HepG2 (cell line): ENCODE measurements around the gene EIF4G1. TPM values are rescaled to one million over a fixed set of nuclear protein-coding genes. Genes with fewer than 3 reads are reported as not detected.
A peak's percentile ranks its signal among the peaks of the same experiment; 100 is the strongest.

Source experiments
- EEA1 ChIP-seq: sonication (generic); formaldehyde crosslinking; IDR thresholded peaks from 2 replicates; pipeline ENCODE4 v1.5.1; 2020; ENCODE audit warnings: mild to moderate bottlenecking, missing genetic modification reagents, borderline replicate concordance
- FOSL1 ChIP-seq: sonication (generic); formaldehyde crosslinking; IDR thresholded peaks from 2 replicates; pipeline ENCODE4 v1.9.0; 2021; ENCODE audit warnings: missing genetic modification reagents, borderline replicate concordance
- FOXA1 ChIP-seq, 2 experiments: fragments of 450-650 bp in 1 of 2; sonication (generic) in 1 of 2; formaldehyde crosslinking in 1 of 2; IDR thresholded peaks; 2 replicates each; pipeline versions ENCODE4 v1.4.0 to v1.6.1; 2016 to 2020; ENCODE audit warnings: missing genetic modification reagents in 1 of 2
- ISX ChIP-seq: sonication (generic); formaldehyde crosslinking; conservative IDR thresholded peaks from 2 replicates; pipeline ENCODE4 v1.5.0; 2020; ENCODE audit warnings: missing genetic modification reagents
- JUNB ChIP-seq: sonication (generic); formaldehyde crosslinking; IDR thresholded peaks from 2 replicates; pipeline ENCODE4 v1.8.0; 2022; ENCODE audit warnings: missing genetic modification reagents, mild to moderate bottlenecking, borderline replicate concordance
- KAT8 ChIP-seq: IDR thresholded peaks from 2 replicates; pipeline ENCODE4 v1.6.1; 2016; ENCODE audit warnings: missing genetic modification reagents, missing compliant biosample characterization
- PRMT3 ChIP-seq: sonication (generic); formaldehyde crosslinking; IDR thresholded peaks from 2 replicates; pipeline ENCODE4 v1.8.1; 2022; ENCODE audit warnings: low read depth, mild to moderate bottlenecking, moderate library complexity, missing genetic modification reagents, borderline replicate concordance
- SCMH1 ChIP-seq: sonication (generic); formaldehyde crosslinking; IDR thresholded peaks from 2 replicates; pipeline ENCODE4 v1.9.0; 2021; ENCODE audit warnings: missing genetic modification reagents, mild to moderate bottlenecking, borderline replicate concordance
- TFDP2 ChIP-seq: sonication (generic); formaldehyde crosslinking; IDR thresholded peaks from 2 replicates; pipeline ENCODE4 v1.4.0; 2020; ENCODE audit warnings: missing genetic modification reagents
- ZNF446 ChIP-seq: sonication (generic); formaldehyde crosslinking; IDR thresholded peaks from 2 replicates; pipeline ENCODE4 v1.5.0; 2020; ENCODE audit warnings: mild to moderate bottlenecking, missing genetic modification reagents
- ZNF576 ChIP-seq: sonication (generic); formaldehyde crosslinking; IDR thresholded peaks from 2 replicates; pipeline ENCODE4 v1.4.0; 2020; ENCODE audit warnings: mild to moderate bottlenecking, missing genetic modification reagents
- ZNF709 ChIP-seq: sonication (generic); formaldehyde crosslinking; IDR thresholded peaks from 2 replicates; pipeline ENCODE4 v1.5.0; 2020; ENCODE audit warnings: mild to moderate bottlenecking, missing genetic modification reagents
- ZNF766 ChIP-seq: sonication (generic); formaldehyde crosslinking; IDR thresholded peaks from 2 replicates; pipeline ENCODE4 v1.5.0; 2020; ENCODE audit warnings: missing genetic modification reagents, borderline replicate concordance
- ZNF850 ChIP-seq: sonication (generic); formaldehyde crosslinking; conservative IDR thresholded peaks from 2 replicates; pipeline ENCODE4 v1.9.0; 2021; ENCODE audit warnings: mild to moderate bottlenecking, missing genetic modification reagents
- polyA plus RNA-seq, 8 experiments: library from polyadenylated mRNA; depleted of rRNA in 3 of 8; stranded (reverse) in 7 of 8; unstranded in 1 of 8; fragments of >200 nt; fragmentation: Illumina TruSeq in 4 of 8; extraction: Trizol in 4 of 8; gene quantifications; 2 replicates each; pipeline versions ENCODE4 v1.2.1 to v1.2.3, GENCODE V29; 2011 to 2016; ENCODE audit warnings: low read depth in 4 of 8, missing spikeins in 1 of 8, mixed read lengths in 1 of 8; ENCODE audit not compliant: insufficient read depth in 1 of 8
- total RNA-seq, 5 experiments: library from RNA; depleted of rRNA; stranded (reverse); fragments of >200 nt; fragmentation: Illumina TruSeq; extraction: Trizol; gene quantifications; 2 replicates each; pipeline ENCODE4 v1.2.3, GENCODE V29; 2016; ENCODE audit warnings: low read depth in 1 of 5
- TF ChIP-seq, protein P1 (sequence below): sonication (generic); formaldehyde crosslinking; IDR thresholded peaks from 2 replicates; pipeline ENCODE4 v1.4.0; 2020; ENCODE audit warnings: missing genetic modification reagents, borderline replicate concordance
- TF ChIP-seq, protein P2 (sequence below): sonication (generic); formaldehyde crosslinking; IDR thresholded peaks from 2 replicates; pipeline ENCODE4 v1.8.0; 2022; ENCODE audit warnings: mild to moderate bottlenecking, missing genetic modification reagents, moderate library complexity
- TF ChIP-seq, protein P3 (sequence below): sonication (generic); formaldehyde crosslinking; IDR thresholded peaks from 2 replicates; pipeline ENCODE4 v1.4.0; 2020; ENCODE audit warnings: missing genetic modification reagents
- TF ChIP-seq, protein P4 (sequence below): fragments of 450-650 bp; IDR thresholded peaks from 2 replicates; pipeline ENCODE4 v1.6.1; 2017
- TF ChIP-seq, protein P5 (sequence below): sonication (generic); formaldehyde crosslinking; IDR thresholded peaks from 2 replicates; pipeline ENCODE4 v1.5.1; 2020; ENCODE audit warnings: mild to moderate bottlenecking, missing genetic modification reagents, borderline replicate concordance

EIF4G1 gene
- total and polyA plus RNA-seq, 2 of the 13 experiments (the other 11 are each of a cell fraction or from before 2014, with no cell fraction given): 208 to 213 TPM

DNA sequence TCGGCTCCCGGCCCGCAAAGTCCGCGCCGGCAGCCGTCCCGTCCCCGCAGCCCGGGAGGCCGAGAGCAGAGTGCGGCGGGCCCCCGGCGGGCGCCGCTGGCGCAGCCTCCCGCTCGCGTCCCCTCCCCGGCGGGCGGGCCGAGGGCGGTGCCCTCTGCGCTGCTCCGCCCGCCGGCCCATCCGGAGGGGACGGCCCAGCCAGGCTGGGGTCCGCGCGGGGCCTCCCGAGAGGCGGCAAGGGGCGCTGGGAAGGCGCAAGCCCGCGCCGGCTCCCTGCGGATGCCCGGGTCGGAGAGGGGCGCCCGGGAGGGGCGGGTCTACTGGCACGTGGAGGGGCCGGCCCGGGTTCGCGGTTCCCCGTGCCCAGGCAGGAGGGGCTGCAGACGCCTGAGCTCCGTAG is 47.1 kb downstream of the EIF4G1 start, which contains the start of the genes CLCN2 and POLR2H (continued):
- TF ChIP-seq, protein P1, sequence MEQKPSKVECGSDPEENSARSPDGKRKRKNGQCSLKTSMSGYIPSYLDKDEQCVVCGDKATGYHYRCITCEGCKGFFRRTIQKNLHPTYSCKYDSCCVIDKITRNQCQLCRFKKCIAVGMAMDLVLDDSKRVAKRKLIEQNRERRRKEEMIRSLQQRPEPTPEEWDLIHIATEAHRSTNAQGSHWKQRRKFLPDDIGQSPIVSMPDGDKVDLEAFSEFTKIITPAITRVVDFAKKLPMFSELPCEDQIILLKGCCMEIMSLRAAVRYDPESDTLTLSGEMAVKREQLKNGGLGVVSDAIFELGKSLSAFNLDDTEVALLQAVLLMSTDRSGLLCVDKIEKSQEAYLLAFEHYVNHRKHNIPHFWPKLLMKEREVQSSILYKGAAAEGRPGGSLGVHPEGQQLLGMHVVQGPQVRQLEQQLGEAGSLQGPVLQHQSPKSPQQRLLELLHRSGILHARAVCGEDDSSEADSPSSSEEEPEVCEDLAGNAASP (CRISPR knock-in tag): no peak
- TF ChIP-seq EEA1 (no peak), ISX (CRISPR knock-in tag) (no peak), ZNF766 (0 out of 2 replicates have a peak, but pooled peaks have one; percentile 45), ZNF709 (peak; percentile 42; the same call in 1 of the 2 replicates), ZNF576 (CRISPR knock-in tag) (no peak), PRMT3 (CRISPR knock-in tag) (no peak), FOXA1 (IDR thresholded peaks at IDR 0.05) (no peak), FOXA1 (CRISPR knock-in tag; IDR thresholded peaks at IDR 0.05) (no peak), TFDP2 (0 out of 2 replicates have a peak, but pooled peaks have one; percentile 24), ZNF446 (CRISPR knock-in tag) (no peak), SCMH1 (CRISPR knock-in tag) (no peak), KAT8 (CRISPR knock-in tag) (no peak), FOSL1 (CRISPR knock-in tag) (no peak), ZNF850 (CRISPR knock-in tag) (no peak), JUNB (CRISPR knock-in tag) (no peak)
- TF ChIP-seq, protein P2, sequence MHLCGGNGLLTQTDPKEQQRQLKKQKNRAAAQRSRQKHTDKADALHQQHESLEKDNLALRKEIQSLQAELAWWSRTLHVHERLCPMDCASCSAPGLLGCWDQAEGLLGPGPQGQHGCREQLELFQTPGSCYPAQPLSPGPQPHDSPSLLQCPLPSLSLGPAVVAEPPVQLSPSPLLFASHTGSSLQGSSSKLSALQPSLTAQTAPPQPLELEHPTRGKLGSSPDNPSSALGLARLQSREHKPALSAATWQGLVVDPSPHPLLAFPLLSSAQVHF (CRISPR knock-in tag): no peak; the same call in 1 of the 2 replicates
- TF ChIP-seq, protein P3, sequence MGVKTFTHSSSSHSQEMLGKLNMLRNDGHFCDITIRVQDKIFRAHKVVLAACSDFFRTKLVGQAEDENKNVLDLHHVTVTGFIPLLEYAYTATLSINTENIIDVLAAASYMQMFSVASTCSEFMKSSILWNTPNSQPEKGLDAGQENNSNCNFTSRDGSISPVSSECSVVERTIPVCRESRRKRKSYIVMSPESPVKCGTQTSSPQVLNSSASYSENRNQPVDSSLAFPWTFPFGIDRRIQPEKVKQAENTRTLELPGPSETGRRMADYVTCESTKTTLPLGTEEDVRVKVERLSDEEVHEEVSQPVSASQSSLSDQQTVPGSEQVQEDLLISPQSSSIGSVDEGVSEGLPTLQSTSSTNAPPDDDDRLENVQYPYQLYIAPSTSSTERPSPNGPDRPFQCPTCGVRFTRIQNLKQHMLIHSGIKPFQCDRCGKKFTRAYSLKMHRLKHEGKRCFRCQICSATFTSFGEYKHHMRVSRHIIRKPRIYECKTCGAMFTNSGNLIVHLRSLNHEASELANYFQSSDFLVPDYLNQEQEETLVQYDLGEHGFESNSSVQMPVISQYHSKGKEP (CRISPR knock-in tag): no peak
- TF ChIP-seq, protein P4, sequence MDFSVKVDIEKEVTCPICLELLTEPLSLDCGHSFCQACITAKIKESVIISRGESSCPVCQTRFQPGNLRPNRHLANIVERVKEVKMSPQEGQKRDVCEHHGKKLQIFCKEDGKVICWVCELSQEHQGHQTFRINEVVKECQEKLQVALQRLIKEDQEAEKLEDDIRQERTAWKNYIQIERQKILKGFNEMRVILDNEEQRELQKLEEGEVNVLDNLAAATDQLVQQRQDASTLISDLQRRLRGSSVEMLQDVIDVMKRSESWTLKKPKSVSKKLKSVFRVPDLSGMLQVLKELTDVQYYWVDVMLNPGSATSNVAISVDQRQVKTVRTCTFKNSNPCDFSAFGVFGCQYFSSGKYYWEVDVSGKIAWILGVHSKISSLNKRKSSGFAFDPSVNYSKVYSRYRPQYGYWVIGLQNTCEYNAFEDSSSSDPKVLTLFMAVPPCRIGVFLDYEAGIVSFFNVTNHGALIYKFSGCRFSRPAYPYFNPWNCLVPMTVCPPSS: no peak
- TF ChIP-seq, protein P5, sequence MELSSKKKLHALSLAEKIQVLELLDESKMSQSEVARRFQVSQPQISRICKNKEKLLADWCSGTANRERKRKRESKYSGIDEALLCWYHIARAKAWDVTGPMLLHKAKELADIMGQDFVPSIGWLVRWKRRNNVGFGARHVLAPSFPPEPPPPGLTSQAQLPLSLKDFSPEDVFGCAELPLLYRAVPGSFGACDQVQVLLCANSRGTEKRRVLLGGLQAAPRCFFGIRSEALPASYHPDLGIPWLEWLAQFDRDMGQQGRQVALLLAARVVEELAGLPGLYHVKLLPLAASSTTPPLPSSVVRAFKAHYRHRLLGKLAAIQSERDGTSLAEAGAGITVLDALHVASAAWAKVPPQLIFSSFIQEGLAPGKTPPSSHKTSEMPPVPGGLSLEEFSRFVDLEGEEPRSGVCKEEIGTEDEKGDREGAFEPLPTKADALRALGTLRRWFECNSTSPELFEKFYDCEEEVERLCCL (CRISPR knock-in tag): no peak
